ENCODE measurements around the gene UBE2Q2.
"Not testable (repeated sequence)": the region's sequence is repeated elsewhere in the genome, so short reads cannot be mapped to it uniquely, and the experiment has no call there.

Gene UBE2Q2

DNA sequence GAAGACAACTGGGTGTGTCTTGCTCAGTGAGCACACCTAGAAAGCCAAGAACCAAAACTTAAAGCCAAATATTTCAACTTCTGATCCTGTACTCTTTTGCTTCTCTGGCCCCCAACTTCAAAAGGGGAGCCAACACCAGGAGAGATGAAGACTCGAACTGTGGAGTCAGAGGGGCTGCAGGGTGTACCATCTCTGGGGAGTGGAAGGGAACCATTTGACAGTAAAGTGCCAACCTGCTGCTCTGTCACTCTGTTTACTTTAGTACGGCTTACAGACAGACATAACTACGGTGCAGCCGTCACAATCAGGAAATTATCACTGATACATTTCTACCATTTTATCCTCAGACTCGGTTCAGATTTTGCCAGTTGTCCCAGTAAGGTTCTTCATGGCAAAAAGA, 62.0 kb downstream of the UBE2Q2 start:
- no CpG with 5 or more reads among the region's 5 CpGs for WGBS (ENCODE audit: extremely low coverage, insufficient coverage, insufficient read length)
- peaks cover 12% of the 10 kb centered on the region for H3K79me2 ChIP-seq (ENCODE audit: control insufficient read depth, insufficient read depth, low read length, poor library complexity)
- no peak for DNase-seq

DNA sequence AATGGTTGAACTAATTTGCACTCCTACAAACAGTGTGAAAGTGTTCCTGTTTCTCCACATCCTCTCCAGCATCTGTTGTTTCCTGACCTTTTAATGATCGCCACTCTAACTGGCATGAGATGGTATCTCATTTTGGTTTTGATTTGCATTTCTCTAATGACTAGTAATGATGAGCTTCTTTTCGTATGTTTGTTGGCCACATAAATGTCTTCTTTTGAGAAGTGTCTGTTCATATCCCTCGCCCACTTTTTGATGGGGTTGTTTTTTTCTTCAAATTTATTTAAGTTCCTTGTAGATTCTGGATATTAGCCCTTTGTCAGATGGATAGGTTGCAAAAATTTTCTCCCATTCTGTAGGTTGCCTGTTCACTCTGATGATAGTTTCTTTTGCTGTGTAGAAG, 67.1 kb downstream of the UBE2Q2 start:
- not testable (repeated sequence) for H2AK5ac ChIP-seq (ENCODE audit: low read length); H2BK5ac ChIP-seq (ENCODE audit: low read depth, low read length, poor library complexity); H3K9ac ChIP-seq (ENCODE audit: low read length); H2BK120ac ChIP-seq (ENCODE audit: insufficient read depth, low read length, poor library complexity); H3K27me3 ChIP-seq (ENCODE audit: insufficient read depth, low read length); H3K79me2 ChIP-seq (ENCODE audit: control insufficient read depth, insufficient read depth, low read length, poor library complexity); H3K4me1 ChIP-seq (ENCODE audit: control insufficient read depth in 1 of 2, insufficient read depth in 2 of 2, low read length in 2 of 2); H2AFZ ChIP-seq (ENCODE audit: insufficient read depth, low read length, poor library complexity); H2BK12ac ChIP-seq (ENCODE audit: low read length); H3K14ac ChIP-seq (ENCODE audit: low read length); H3K27ac ChIP-seq (ENCODE audit: low read depth, low read length); H3K23ac ChIP-seq (ENCODE audit: low read length); H4K12ac ChIP-seq (ENCODE audit: low read depth, low read length); H3K9me3 ChIP-seq (ENCODE audit: insufficient read depth, low read depth, low read length); H3K4me3 ChIP-seq (ENCODE audit: low read depth, low read length); H4K8ac ChIP-seq (ENCODE audit: low read depth, low read length); H3K4me2 ChIP-seq (ENCODE audit: low read length); H3K18ac ChIP-seq (ENCODE audit: low read length); H4K91ac ChIP-seq (ENCODE audit: low read depth, low read length); H3K4ac ChIP-seq (ENCODE audit: low read depth, low read length); H3K79me1 ChIP-seq (ENCODE audit: low read length); DNase-seq
- WGBS (ENCODE audit: extremely low coverage, insufficient coverage, insufficient read length): no CpG with 5 or more reads among the region's 3 CpGs
- H3K36me3 ChIP-seq (ENCODE audit: control insufficient read depth in 1 of 2, insufficient read depth in 2 of 2, low read length in 2 of 2): peaks cover 3 to 11% of the 10 kb centered on the region in 2 experiments

More for the DNA sequence above, 62.0 kb downstream of the UBE2Q2 start:
- H3K4me2 ChIP-seq (ENCODE audit: low read length): peak overlapping the region; percentile 2
- H2BK5ac ChIP-seq (ENCODE audit: low read depth, low read length, poor library complexity): no peak overlapping the region
- H3K23ac ChIP-seq (ENCODE audit: low read length): no peak overlapping the region
- no peak overlapping the region for H2BK12ac ChIP-seq (ENCODE audit: low read length)
- H3K27me3 ChIP-seq (ENCODE audit: insufficient read depth, low read length): no peaks in the 10 kb centered on the region
- H3K9ac ChIP-seq (ENCODE audit: low read length): no peak overlapping the region
- H3K4ac ChIP-seq (ENCODE audit: low read depth, low read length): peak overlapping the region; percentile 71
- H3K79me1 ChIP-seq (ENCODE audit: low read length): peaks cover 15% of the 10 kb centered on the region
- H4K8ac ChIP-seq (ENCODE audit: low read depth, low read length): no peak overlapping the region
- H3K36me3 ChIP-seq (ENCODE audit: control insufficient read depth in 1 of 2, insufficient read depth in 2 of 2, low read length in 2 of 2): peaks cover 0 to 5% of the 10 kb centered on the region in 2 experiments
- no peaks in the 10 kb centered on the region for H3K9me3 ChIP-seq (ENCODE audit: insufficient read depth, low read depth, low read length)
- no peak overlapping the region for H3K18ac ChIP-seq (ENCODE audit: low read length)
- no peak overlapping the region for H3K27ac ChIP-seq (ENCODE audit: low read depth, low read length)
- no peak overlapping the region for H3K4me3 ChIP-seq (ENCODE audit: low read depth, low read length)
- H4K12ac ChIP-seq (ENCODE audit: low read depth, low read length): no peak overlapping the region
- H3K4me1 ChIP-seq (ENCODE audit: control insufficient read depth in 1 of 2, insufficient read depth in 2 of 2, low read length in 2 of 2): peaks cover 4 to 15% of the 10 kb centered on the region in 2 experiments
- H3K14ac ChIP-seq (ENCODE audit: low read length): no peak overlapping the region
- no peak overlapping the region for H2BK120ac ChIP-seq (ENCODE audit: insufficient read depth, low read length, poor library complexity)
- H4K91ac ChIP-seq (ENCODE audit: low read depth, low read length): no peak overlapping the region
- no peak overlapping the region for H2AFZ ChIP-seq (ENCODE audit: insufficient read depth, low read length, poor library complexity)
- no peak overlapping the region for H2AK5ac ChIP-seq (ENCODE audit: low read length)

GRCh38 chr15:75916978-75917377, 73.7 kb downstream of the UBE2Q2 start:
- no CpG with 5 or more reads among the region's 1 CpG for WGBS (ENCODE audit: extremely low coverage, insufficient coverage, insufficient read length)
- H3K27me3 ChIP-seq (ENCODE audit: insufficient read depth, low read length): no peaks in the 10 kb centered on the region
- H3K9me3 ChIP-seq (ENCODE audit: insufficient read depth, low read depth, low read length): no peaks in the 10 kb centered on the region
- H3K23ac ChIP-seq (ENCODE audit: low read length): no peak overlapping the region
- no peak overlapping the region for H4K8ac ChIP-seq (ENCODE audit: low read depth, low read length)
- H2BK5ac ChIP-seq (ENCODE audit: low read depth, low read length, poor library complexity): no peak overlapping the region
- H3K4me3 ChIP-seq (ENCODE audit: low read depth, low read length): no peak overlapping the region
- H3K4me1 ChIP-seq (ENCODE audit: control insufficient read depth in 1 of 2, insufficient read depth in 2 of 2, low read length in 2 of 2): no peaks in the 10 kb centered on the region
- H3K4ac ChIP-seq (ENCODE audit: low read depth, low read length): no peak overlapping the region
- H2BK12ac ChIP-seq (ENCODE audit: low read length): no peak overlapping the region
- no peak overlapping the region for H2AK5ac ChIP-seq (ENCODE audit: low read length)
- no peak overlapping the region for H2AFZ ChIP-seq (ENCODE audit: insufficient read depth, low read length, poor library complexity)
- H3K14ac ChIP-seq (ENCODE audit: low read length): no peak overlapping the region
- H4K12ac ChIP-seq (ENCODE audit: low read depth, low read length): no peak overlapping the region
- no peak overlapping the region for H4K91ac ChIP-seq (ENCODE audit: low read depth, low read length)
- no peak overlapping the region for H3K27ac ChIP-seq (ENCODE audit: low read depth, low read length)
- no peak overlapping the region for H2BK120ac ChIP-seq (ENCODE audit: insufficient read depth, low read length, poor library complexity)
- H3K79me2 ChIP-seq (ENCODE audit: control insufficient read depth, insufficient read depth, low read length, poor library complexity): no peaks in the 10 kb centered on the region
- H3K79me1 ChIP-seq (ENCODE audit: low read length): no peaks in the 10 kb centered on the region
- no peak overlapping the region for H3K18ac ChIP-seq (ENCODE audit: low read length)
- DNase-seq: no peak
- H3K9ac ChIP-seq (ENCODE audit: low read length): no peak overlapping the region
- no peak overlapping the region for H3K4me2 ChIP-seq (ENCODE audit: low read length)
- H3K36me3 ChIP-seq (ENCODE audit: control insufficient read depth in 1 of 2, insufficient read depth in 2 of 2, low read length in 2 of 2): peaks cover 9 to 30% of the 10 kb centered on the region in 2 experiments

- no peak overlapping the region for H2AFZ ChIP-seq (ENCODE audit: insufficient read depth, low read length, poor library complexity)
- no peak overlapping the region for H2BK120ac ChIP-seq (ENCODE audit: insufficient read depth, low read length, poor library complexity)
- H4K8ac ChIP-seq (ENCODE audit: low read depth, low read length): no peak overlapping the region
- no peaks in the 10 kb centered on the region for H3K9me3 ChIP-seq (ENCODE audit: insufficient read depth, low read depth, low read length)
- no peaks in the 10 kb centered on the region for H3K79me1 ChIP-seq (ENCODE audit: low read length)
- H2BK12ac ChIP-seq (ENCODE audit: low read length): no peak overlapping the region
- H3K4me3 ChIP-seq (ENCODE audit: low read depth, low read length): no peak overlapping the region
- no peak overlapping the region for H4K91ac ChIP-seq (ENCODE audit: low read depth, low read length)
- peaks cover 9 to 38% of the 10 kb centered on the region in 2 experiments for H3K36me3 ChIP-seq (ENCODE audit: control insufficient read depth in 1 of 2, insufficient read depth in 2 of 2, low read length in 2 of 2)
- H3K14ac ChIP-seq (ENCODE audit: low read length): no peak overlapping the region
- no peak overlapping the region for H3K23ac ChIP-seq (ENCODE audit: low read length)
- no peak overlapping the region for H2AK5ac ChIP-seq (ENCODE audit: low read length)
- H3K4me2 ChIP-seq (ENCODE audit: low read length): no peak overlapping the region
- no peaks in the 10 kb centered on the region for H3K27me3 ChIP-seq (ENCODE audit: insufficient read depth, low read length)
- H2BK5ac ChIP-seq (ENCODE audit: low read depth, low read length, poor library complexity): no peak overlapping the region
- no CpG with 5 or more reads among the region's 1 CpG for WGBS (ENCODE audit: extremely low coverage, insufficient coverage, insufficient read length)
- no peak overlapping the region for H3K9ac ChIP-seq (ENCODE audit: low read length)
- H3K27ac ChIP-seq (ENCODE audit: low read depth, low read length): no peak overlapping the region
- no peak overlapping the region for H3K4ac ChIP-seq (ENCODE audit: low read depth, low read length)
- H3K4me1 ChIP-seq (ENCODE audit: control insufficient read depth in 1 of 2, insufficient read depth in 2 of 2, low read length in 2 of 2): no peaks in the 10 kb centered on the region
- H3K79me2 ChIP-seq (ENCODE audit: control insufficient read depth, insufficient read depth, low read length, poor library complexity): no peaks in the 10 kb centered on the region
- no peak overlapping the region for H3K18ac ChIP-seq (ENCODE audit: low read length)
- DNase-seq: no peak
- H4K12ac ChIP-seq (ENCODE audit: low read depth, low read length): no peak overlapping the region
Observed at GRCh38 chr15:75918135-75918534, 74.9 kb downstream of the UBE2Q2 start.
